IMR-90 (cell line): ENCODE data around the gene TOR4A.

ENCODE experiments used
- CTCF ChIP-seq: conservative IDR thresholded peaks from 2 replicates; pipeline ENCODE4 v1.5.1; 2012; ENCODE audit warnings: mild to moderate bottlenecking, low read depth, low read length, improper control_type of control experiment
- POLR2A ChIP-seq: IDR thresholded peaks from 2 replicates; pipeline ENCODE4 v1.6.1; 2012; ENCODE audit warnings: mild to moderate bottlenecking, low read depth, low read length

GRCh38 chr9:137311986-137312851 is 34.7 kb downstream of the TOR4A start:
- no peak for TF ChIP-seq CTCF
- TF ChIP-seq POLR2A: no peak
